IMR-90 (cell line): ENCODE measurements around the gene ZNF639.

Experiments
- CEBPB ChIP-seq: IDR thresholded peaks from 2 replicates; pipeline ENCODE4 v1.6.1; 2012; ENCODE audit warnings: low read depth, low read length, improper control_type of control experiment
- MAFK ChIP-seq: IDR thresholded peaks from 2 replicates; pipeline ENCODE4 v1.6.1; 2012; ENCODE audit warnings: low read depth, low read length, improper control_type of control experiment
- POLR2A ChIP-seq: IDR thresholded peaks from 2 replicates; pipeline ENCODE4 v1.6.1; 2012; ENCODE audit warnings: mild to moderate bottlenecking, low read depth, low read length
- TF ChIP-seq, protein P1 (sequence below): conservative IDR thresholded peaks from 2 replicates; pipeline ENCODE4 v1.5.1; 2012; ENCODE audit warnings: mild to moderate bottlenecking, low read depth, low read length, improper control_type of control experiment
- TF ChIP-seq, protein P2 (sequence below): fragments of 150-350 bp; IDR thresholded peaks from 2 replicates; pipeline ENCODE4 v1.6.1; 2016; ENCODE audit warnings: low read depth, mild to moderate bottlenecking, low read length, moderate library complexity, borderline replicate concordance

DNA sequence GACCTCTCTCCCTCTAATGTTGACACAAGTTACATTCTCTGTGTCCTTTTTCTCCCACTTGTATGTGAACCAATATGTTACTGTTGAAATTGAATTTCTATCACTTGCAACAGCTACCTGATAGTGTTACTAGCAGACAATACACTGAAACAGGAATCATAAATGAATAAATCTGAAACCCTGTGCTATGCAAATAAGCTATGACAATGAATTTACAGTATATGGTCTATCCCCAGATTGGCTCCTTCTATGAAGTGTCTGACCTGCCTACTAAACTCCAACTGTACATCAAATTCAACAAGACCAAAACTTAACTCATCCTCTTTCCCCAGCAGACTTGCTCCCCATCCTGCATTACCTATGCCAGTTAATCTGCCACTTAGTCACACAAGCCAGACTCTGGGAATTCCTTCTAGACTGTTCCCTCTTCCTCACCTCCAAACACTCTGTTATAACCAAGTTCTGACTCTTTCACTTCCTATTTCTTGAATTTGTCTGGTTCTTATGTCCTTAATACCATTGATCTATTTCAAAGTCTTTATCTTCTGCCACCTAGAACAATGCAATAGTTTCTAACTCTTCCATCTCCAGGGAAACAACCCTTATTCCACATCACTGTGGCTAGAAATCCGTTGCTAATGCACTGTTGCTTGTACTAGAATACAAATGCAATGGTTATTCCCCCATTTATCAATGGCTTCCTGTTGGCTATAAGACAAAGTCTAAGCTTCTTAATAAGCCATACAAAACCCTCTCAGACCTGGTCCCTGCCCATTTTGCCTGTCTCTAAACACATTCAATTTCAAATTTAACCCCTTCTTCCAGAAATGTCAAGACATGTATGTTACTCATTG is 13.4 kb upstream of the ZNF639 start:
- TF ChIP-seq, protein P1, sequence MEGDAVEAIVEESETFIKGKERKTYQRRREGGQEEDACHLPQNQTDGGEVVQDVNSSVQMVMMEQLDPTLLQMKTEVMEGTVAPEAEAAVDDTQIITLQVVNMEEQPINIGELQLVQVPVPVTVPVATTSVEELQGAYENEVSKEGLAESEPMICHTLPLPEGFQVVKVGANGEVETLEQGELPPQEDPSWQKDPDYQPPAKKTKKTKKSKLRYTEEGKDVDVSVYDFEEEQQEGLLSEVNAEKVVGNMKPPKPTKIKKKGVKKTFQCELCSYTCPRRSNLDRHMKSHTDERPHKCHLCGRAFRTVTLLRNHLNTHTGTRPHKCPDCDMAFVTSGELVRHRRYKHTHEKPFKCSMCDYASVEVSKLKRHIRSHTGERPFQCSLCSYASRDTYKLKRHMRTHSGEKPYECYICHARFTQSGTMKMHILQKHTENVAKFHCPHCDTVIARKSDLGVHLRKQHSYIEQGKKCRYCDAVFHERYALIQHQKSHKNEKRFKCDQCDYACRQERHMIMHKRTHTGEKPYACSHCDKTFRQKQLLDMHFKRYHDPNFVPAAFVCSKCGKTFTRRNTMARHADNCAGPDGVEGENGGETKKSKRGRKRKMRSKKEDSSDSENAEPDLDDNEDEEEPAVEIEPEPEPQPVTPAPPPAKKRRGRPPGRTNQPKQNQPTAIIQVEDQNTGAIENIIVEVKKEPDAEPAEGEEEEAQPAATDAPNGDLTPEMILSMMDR, result no peak
- TF ChIP-seq MAFK (no peak), POLR2A (no peak), CEBPB (no peak)
- TF ChIP-seq, protein P2, sequence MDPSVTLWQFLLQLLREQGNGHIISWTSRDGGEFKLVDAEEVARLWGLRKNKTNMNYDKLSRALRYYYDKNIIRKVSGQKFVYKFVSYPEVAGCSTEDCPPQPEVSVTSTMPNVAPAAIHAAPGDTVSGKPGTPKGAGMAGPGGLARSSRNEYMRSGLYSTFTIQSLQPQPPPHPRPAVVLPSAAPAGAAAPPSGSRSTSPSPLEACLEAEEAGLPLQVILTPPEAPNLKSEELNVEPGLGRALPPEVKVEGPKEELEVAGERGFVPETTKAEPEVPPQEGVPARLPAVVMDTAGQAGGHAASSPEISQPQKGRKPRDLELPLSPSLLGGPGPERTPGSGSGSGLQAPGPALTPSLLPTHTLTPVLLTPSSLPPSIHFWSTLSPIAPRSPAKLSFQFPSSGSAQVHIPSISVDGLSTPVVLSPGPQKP, result no peak
